Left ventricle myocardium inferior (tissue), 1 donor: ENCODE measurements around the gene FAM181B. TPM values are rescaled to one million over a fixed set of nuclear protein-coding genes. Genes with fewer than 3 reads are reported as not detected.

Experiments
- DNase-seq: peaks from one replicate; pipeline ENCODE4 v3.0.0-alpha.2; 2020
- H3K27ac ChIP-seq: fragments of 200-600 bp; replicated peaks from 2 replicates; pipeline ENCODE4 v1.8.0; 2021
- H3K27me3 ChIP-seq: fragments of 200-600 bp; 2 replicates; pipeline ENCODE4 v1.8.0; 2021; ENCODE audit warnings: low read depth
- H3K36me3 ChIP-seq: fragments of 200-600 bp; 2 replicates; pipeline ENCODE4 v1.8.0; 2021
- H3K4me1 ChIP-seq: fragments of 200-600 bp; 2 replicates; pipeline ENCODE4 v1.8.0; 2021
- H3K4me3 ChIP-seq: fragments of 200-600 bp; 2 replicates; pipeline ENCODE4 v1.8.0; 2021; ENCODE audit warnings: mild to moderate bottlenecking, moderate library complexity
- H3K9me3 ChIP-seq: fragments of 200-600 bp; replicated peaks from 2 replicates; pipeline ENCODE4 v1.8.0; 2021
- CTCF ChIP-seq: fragments of 200-600 bp; IDR thresholded peaks from 2 replicates; pipeline ENCODE4 v1.8.0; 2021; ENCODE audit warnings: antibody characterized with exemption, mild to moderate bottlenecking, borderline replicate concordance
- intact Hi-C: fragments of 100-400 bp; cut with micrococcal nuclease; formaldehyde crosslinking; loops from one replicate; pipeline ENCODE4 v1.11.0; 2022
- total RNA-seq: library from RNA; stranded (reverse); fragmentation: NEBNext Ultra II Directional; extraction: Animal tissue kit (Norgen Biotek cat#: 25700); gene quantifications from one replicate; pipeline ENCODE4 v1.2.1, GENCODE V29; 2021
- donor health status: DM: no; HTN: yes; CAD: no; lungs with severe emphysema.

FAM181B gene
- total RNA-seq, 1 donor from 2014 or later = 0.19 TPM

- Histone ChIP-seq H3K4me3 (no peak overlapping the region), H3K9me3 (no peaks in the 10 kb centered on the region), H3K27ac (no peak overlapping the region), H3K36me3 (no peaks in the 10 kb centered on the region), H3K27me3 (peaks cover 3% of the 10 kb centered on the region), H3K4me1 (no peaks in the 10 kb centered on the region)
- TF ChIP-seq CTCF = no peak
- no peak for DNase-seq
- intact Hi-C loops = no loop called here
Measured at GRCh38 chr11:82757660-82758357, 24.1 kb upstream of the FAM181B start.

- H3K4me3 ChIP-seq = no peak overlapping the region
- TF ChIP-seq CTCF = no peak
- H3K9me3 ChIP-seq = no peaks in the 10 kb centered on the region
- DNase-seq = no peak
- H3K4me1 ChIP-seq = no peaks in the 10 kb centered on the region
- peaks cover 3% of the 10 kb centered on the region for H3K27me3 ChIP-seq
- no peaks in the 10 kb centered on the region for H3K36me3 ChIP-seq
- H3K27ac ChIP-seq = no peak overlapping the region
- intact Hi-C loops = no loop called here
Measured at GRCh38 chr11:82756765-82757639, 23.3 kb upstream of the FAM181B start.

GRCh38 chr11:82754410-82754809 lies 20.7 kb upstream of the FAM181B start:
- no peak for TF ChIP-seq CTCF
- DNase-seq = no peak
- H3K4me3 ChIP-seq = no peak overlapping the region
- intact Hi-C loops = no loop called here
- H3K4me1 ChIP-seq = no peaks in the 10 kb centered on the region
- H3K36me3 ChIP-seq = no peaks in the 10 kb centered on the region
- H3K9me3 ChIP-seq = no peaks in the 10 kb centered on the region
- peaks cover 3% of the 10 kb centered on the region for H3K27me3 ChIP-seq
- H3K27ac ChIP-seq = no peak overlapping the region

GRCh38 chr11:82753921-82754320 lies 20.3 kb upstream of the FAM181B start:
- H3K36me3 ChIP-seq = no peaks in the 10 kb centered on the region
- H3K27ac ChIP-seq = no peak overlapping the region
- intact Hi-C loops = no loop called here

GRCh38 chr11:82752801-82753200 lies 19.1 kb upstream of the FAM181B start:
- intact Hi-C loops = no loop called here
- H3K27ac ChIP-seq = no peak overlapping the region
- H3K4me1 ChIP-seq = no peaks in the 10 kb centered on the region
- H3K36me3 ChIP-seq = no peaks in the 10 kb centered on the region
- H3K27me3 ChIP-seq = peaks cover 3% of the 10 kb centered on the region
- DNase-seq = no peak
- TF ChIP-seq CTCF = no peak
- H3K4me3 ChIP-seq = no peak overlapping the region
- H3K9me3 ChIP-seq = no peaks in the 10 kb centered on the region

More at GRCh38 chr11:82753921-82754320, 20.3 kb upstream of the FAM181B start:
- Histone ChIP-seq H3K9me3 (no peaks in the 10 kb centered on the region), H3K4me3 (no peak overlapping the region), H3K27me3 (peaks cover 3% of the 10 kb centered on the region), H3K4me1 (no peaks in the 10 kb centered on the region)
- TF ChIP-seq CTCF = no peak
- no peak for DNase-seq
